Small intestine (tissue), 7 donors: ENCODE data around the gene FNIP1. TPM values are rescaled to one million over a fixed set of nuclear protein-coding genes. Genes with fewer than 3 reads are reported as not detected.
"Not testable (repeated sequence)": the region's sequence is repeated elsewhere in the genome, so short reads cannot be mapped to it uniquely, and the experiment has no call there.

Source experiments
- DNase-seq, 2 donors: peaks; one replicate each; pipeline versions ENCODE4 v3.0.0 to v3.0.0-alpha.2; 2013
- FAIRE-seq: peaks from 2 replicates; lab custom pipeline; 2012; peaks lifted over from hg19 to GRCh38; lab: Jason Lieb, UNC
- H3K27ac ChIP-seq, 3 donors: one replicate each; pipeline ENCODE4 v1.5.1; 2013; ENCODE audit warnings: low read length in 2 of 3, mild to moderate bottlenecking in 2 of 3, control low read depth in 1 of 3, inconsistent platforms in 1 of 3, low read depth in 1 of 3, moderate library complexity in 1 of 3
- H3K27me3 ChIP-seq, 3 donors: one replicate each; pipeline ENCODE4 v1.6.1; 2013; ENCODE audit warnings: low read length in 3 of 3, inconsistent platforms in 1 of 3; ENCODE audit not compliant: control insufficient read depth in 3 of 3, insufficient read depth in 3 of 3
- H3K36me3 ChIP-seq, 3 donors: one replicate each; pipeline ENCODE4 v1.6.1; 2013; ENCODE audit warnings: low read length in 3 of 3, inconsistent platforms in 1 of 3, low read depth in 1 of 3, mild to moderate bottlenecking in 1 of 3, moderate library complexity in 1 of 3; ENCODE audit not compliant: control insufficient read depth in 3 of 3, insufficient read depth in 2 of 3
- H3K4me1 ChIP-seq, 3 donors: one replicate each; pipeline ENCODE4 v1.6.1; 2013; ENCODE audit warnings: low read length in 2 of 3, inconsistent platforms in 1 of 3, low read depth in 1 of 3, mild to moderate bottlenecking in 1 of 3, moderate library complexity in 1 of 3; ENCODE audit not compliant: control insufficient read depth in 3 of 3, insufficient read depth in 2 of 3
- H3K4me3 ChIP-seq, 3 donors: one replicate each; pipeline ENCODE4 v1.5.1; 2013; ENCODE audit warnings: low read length in 3 of 3, control low read depth in 1 of 3, inconsistent platforms in 1 of 3, low read depth in 1 of 3, mild to moderate bottlenecking in 1 of 3, moderate library complexity in 1 of 3
- H3K9me3 ChIP-seq, 2 donors: one replicate each; pipeline ENCODE4 v1.6.1; 2013; ENCODE audit warnings: low read depth in 1 of 2, low read length in 1 of 2; ENCODE audit not compliant: control insufficient read depth in 2 of 2, insufficient read depth in 1 of 2
- WGBS, 3 donors: extraction: QIAGEN DNeasy Blood & Tissue Kit; methylation state at CpG; one replicate each; pipeline ENCODE4 v1.1.7; 2013; 5-methylcytosine and 5-hydroxymethylcytosine counted together
- polyA plus RNA-seq, 4 donors: library from polyadenylated mRNA; stranded (reverse) in 3 of 4; unstranded in 1 of 4; fragments of 200-250 nt in 3 of 4; fragments of 120-200 nt in 1 of 4; gene quantifications; one replicate each; pipeline versions ENCODE4 v1.2.1 to v1.2.3, GENCODE V29; 2013
- donor health status: healthy with polysubstance abuse.
- donor health status: control.
- donor health status: control.
- donor health status: Bipolar disorder and iron deficiency.
- donor health status: healthy.

The FNIP1 gene
- polyA plus RNA-seq, 4 donors = 4.7 to 21.9 (median 5.7) TPM

DNA sequence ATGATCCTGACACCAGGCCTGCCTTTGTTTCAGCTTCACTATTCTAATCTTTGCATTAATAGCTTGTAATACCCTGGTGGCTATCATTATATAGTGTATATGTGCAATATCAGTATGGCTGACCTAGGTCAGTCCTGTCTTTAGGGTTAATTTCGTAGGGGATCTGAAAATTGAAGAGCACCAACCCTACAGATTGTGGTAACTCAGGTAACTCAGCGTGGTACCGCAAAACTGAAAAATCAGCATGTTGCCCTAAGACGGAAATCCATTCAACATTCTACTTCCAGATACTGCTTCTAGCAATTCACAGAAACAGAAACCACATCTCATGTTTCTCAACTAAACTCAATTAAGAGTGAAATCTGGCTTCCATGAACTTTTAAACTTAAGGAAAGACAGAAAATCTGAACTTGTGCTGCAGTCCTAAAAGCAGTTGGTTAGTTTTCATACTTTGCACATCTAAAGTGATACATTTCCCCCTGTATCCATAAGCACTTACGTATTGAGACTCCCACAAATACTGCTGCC lies 78.3 kb downstream of the FNIP1 start:
- Histone ChIP-seq H3K27ac (no peak overlapping the region), H3K9me3 (no peaks in the 10 kb centered on the region), H3K27me3 (no peaks in the 10 kb centered on the region), H3K4me3 (no peak overlapping the region), H3K4me1 (no peaks in the 10 kb centered on the region), H3K36me3 (peaks cover 0 to 13% (median 4%) of the 10 kb centered on the region in 3 donors)
- FAIRE-seq (no peak), DNase-seq (no peak)
- WGBS, 3 donors = 93 to 97% (median 96%) methylated on average over 5 of the region's 5 CpGs

DNA sequence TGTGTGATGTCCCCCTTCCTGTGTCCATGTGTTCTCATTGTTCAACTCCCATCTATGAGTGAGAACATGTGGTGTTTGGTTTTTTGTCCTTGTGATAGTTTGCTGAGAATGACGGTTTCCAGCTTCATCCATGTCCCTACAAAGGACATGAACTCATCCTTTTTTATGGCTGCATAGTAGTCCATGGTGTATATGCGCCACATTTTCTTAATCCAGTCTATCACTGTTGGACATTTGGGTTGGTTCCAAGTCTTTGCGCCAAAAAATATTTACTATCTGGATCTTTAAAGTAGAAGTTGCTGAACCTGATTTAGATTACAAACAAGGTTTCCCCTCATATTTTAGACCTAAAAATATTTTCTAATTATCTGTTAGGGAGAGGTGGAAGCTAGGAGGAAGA lies 79.7 kb downstream of the FNIP1 start:
- H3K4me1 ChIP-seq, H3K27me3 ChIP-seq, H3K4me3 ChIP-seq, DNase-seq, H3K27ac ChIP-seq, FAIRE-seq, H3K9me3 ChIP-seq: not testable (repeated sequence)
- H3K36me3 ChIP-seq = peaks cover 0 to 19% (median 5%) of the 10 kb centered on the region in 3 donors
- WGBS, 3 donors = 93 to 99% (median 97%) methylated on average over 3 of the region's 3 CpGs

DNA sequence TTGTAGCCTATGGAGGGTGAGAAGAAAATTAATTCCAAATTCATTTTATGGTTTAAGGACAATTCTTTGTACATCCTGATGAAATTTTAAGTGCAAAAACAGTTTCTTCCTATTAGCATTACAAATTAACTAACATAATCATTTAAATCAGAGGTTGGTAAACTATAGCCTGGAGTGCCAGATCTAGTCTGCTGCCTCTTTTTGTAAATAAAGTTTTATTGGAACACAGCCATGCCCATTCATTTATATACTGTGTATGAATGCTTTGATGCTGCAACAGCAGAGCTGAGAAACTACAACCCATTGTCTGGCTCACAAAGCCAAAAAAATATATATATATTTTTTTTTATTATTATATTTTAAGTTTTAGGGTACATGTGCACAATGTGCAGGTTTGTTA lies 80.2 kb downstream of the FNIP1 start:
- no peak overlapping the region for H3K4me3 ChIP-seq
- H3K4me1 ChIP-seq = no peaks in the 10 kb centered on the region
- DNase-seq (no peak), FAIRE-seq (no peak)
- H3K9me3 ChIP-seq = no peaks in the 10 kb centered on the region
- H3K27me3 ChIP-seq = no peaks in the 10 kb centered on the region
- H3K27ac ChIP-seq = no peak overlapping the region
- peaks cover 0 to 19% (median 5%) of the 10 kb centered on the region in 3 donors for H3K36me3 ChIP-seq

DNA sequence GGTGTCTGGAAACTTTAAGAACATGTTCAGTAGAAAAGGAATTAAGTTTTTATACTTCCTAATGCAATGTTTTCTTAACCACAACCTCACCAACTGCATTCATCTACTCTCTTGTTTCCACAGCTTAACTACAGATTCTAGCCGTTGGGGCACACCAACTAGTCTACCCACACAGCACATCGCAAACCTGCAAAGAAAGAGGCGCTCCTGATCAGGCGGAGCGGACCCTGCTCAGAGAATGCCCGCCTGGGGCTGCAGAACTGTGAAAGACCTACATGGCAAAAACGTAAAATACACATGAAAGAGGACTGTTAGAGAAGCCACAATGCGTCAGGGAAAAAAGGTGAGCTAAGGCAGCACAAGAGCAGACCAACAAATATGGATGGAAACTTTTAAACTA lies 86.4 kb downstream of the FNIP1 start:
- H3K36me3 ChIP-seq = peaks cover 2 to 17% (median 11%) of the 10 kb centered on the region in 3 donors
- no peak for DNase-seq
- WGBS, 3 donors = 91 to 95% (median 93%) methylated on average over 8 of the region's 8 CpGs
- H3K27me3 ChIP-seq = no peaks in the 10 kb centered on the region
- no peak overlapping the region for H3K27ac ChIP-seq
- H3K4me3 ChIP-seq = no peak overlapping the region
- no peaks in the 10 kb centered on the region for H3K9me3 ChIP-seq
- H3K4me1 ChIP-seq = no peaks in the 10 kb centered on the region
- no peak for FAIRE-seq

DNA sequence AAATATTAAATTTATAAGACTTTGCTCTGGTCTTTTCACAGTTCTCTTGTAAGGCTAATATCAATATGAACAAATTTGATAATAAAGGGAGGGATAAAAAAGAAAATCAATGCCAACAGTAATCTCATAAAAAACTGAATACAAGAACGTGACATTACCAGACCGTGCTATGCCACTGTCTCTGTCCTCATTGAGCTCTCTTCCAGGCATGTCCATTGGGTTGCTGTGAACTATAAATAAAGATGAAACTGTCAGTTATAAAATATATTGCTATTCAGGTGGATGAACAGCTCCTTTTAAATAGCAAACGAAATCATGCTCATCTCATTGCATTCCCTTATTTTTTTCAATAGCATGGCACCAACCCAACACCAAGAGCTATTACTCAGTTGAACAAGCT lies 87.8 kb downstream of the FNIP1 start:
- H3K9me3 ChIP-seq = no peaks in the 10 kb centered on the region
- no peaks in the 10 kb centered on the region for H3K27me3 ChIP-seq
- H3K4me1 ChIP-seq = no peaks in the 10 kb centered on the region
- 92 to 95% (median 93%) methylated on average over 3 of the region's 3 CpGs for WGBS, 3 donors
- H3K36me3 ChIP-seq = peaks cover 2 to 17% (median 11%) of the 10 kb centered on the region in 3 donors
- no peak for FAIRE-seq
- H3K4me3 ChIP-seq = no peak overlapping the region
- DNase-seq = no peak
- H3K27ac ChIP-seq = no peak overlapping the region

DNA sequence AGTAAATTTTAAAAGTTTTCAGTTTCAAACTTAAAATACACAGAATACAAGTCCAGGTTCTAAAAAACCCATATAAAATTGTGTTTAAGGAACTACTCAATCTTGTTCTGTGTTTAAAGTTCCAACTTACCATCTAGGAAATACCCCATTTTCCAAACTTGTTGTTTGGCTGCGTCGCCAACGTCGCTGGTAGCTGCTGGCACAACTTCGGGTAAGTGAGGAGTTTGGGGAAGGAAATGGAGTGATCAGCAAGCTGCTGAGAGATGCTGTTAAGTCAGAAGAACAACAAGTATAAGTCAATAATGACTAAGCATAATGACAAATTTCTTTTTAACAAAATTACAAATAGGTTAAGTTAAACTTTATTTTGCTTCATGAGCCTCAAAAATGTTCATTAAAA lies 90.5 kb downstream of the FNIP1 start:
- Histone ChIP-seq H3K27ac (no peak overlapping the region), H3K4me1 (no peaks in the 10 kb centered on the region), H3K36me3 (peaks cover 6 to 22% (median 14%) of the 10 kb centered on the region in 3 donors), H3K9me3 (no peaks in the 10 kb centered on the region), H3K27me3 (no peaks in the 10 kb centered on the region), H3K4me3 (no peak overlapping the region)
- DNase-seq (no peak), FAIRE-seq (no peak)
- 85 to 94% (median 93%) methylated on average over 5 of the region's 5 CpGs for WGBS, 3 donors

DNA sequence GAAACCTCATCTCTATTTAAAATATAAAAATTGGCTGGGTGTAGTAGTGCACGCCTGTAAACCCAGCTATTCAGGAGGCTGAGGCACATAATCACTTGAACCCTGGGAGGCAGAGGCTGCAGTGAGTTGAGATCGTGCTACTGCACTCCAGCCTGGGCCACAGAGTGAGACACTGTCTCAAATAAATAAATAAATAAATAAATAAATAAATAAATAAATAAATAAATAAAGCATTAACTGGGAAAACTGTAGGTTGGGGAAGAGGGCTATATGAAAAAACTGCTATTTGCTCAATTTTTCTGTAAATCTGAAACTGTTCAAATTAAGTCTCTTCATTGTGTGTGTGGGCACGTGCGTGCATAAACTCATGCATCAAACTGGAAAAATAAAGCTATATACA lies 101.9 kb downstream of the FNIP1 start:
- DNase-seq (no peak), FAIRE-seq (no peak)
- H3K36me3 ChIP-seq = peaks cover 0 to 19% (median 5%) of the 10 kb centered on the region in 3 donors
- no peak overlapping the region for H3K4me3 ChIP-seq
- no peak overlapping the region for H3K27ac ChIP-seq
- WGBS, 3 donors = 97 to 98% (median 97%) methylated on average over 4 of the region's 4 CpGs
- no peaks in the 10 kb centered on the region for H3K4me1 ChIP-seq
- no peaks in the 10 kb centered on the region for H3K27me3 ChIP-seq
- peaks cover 0 to 3% of the 10 kb centered on the region in 2 donors for H3K9me3 ChIP-seq

DNA sequence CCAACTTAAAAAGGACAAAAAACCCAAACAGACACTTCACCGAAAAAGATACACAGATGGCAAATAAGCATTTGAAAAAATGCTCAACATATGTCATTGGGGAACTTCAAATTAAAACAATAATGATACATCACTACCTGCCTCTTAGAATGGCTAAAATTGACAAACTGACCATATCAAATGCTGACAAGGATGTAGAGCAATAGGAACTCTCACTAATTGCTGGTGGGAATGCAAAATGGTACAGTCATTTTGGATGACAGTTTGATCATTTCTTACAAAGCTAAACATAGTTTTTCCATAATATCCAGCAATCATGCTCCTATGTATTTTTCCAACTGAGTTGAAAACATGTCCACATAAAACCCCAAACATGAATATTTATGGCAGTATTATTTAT lies 102.9 kb downstream of the FNIP1 start:
- peaks cover 0 to 14% (median 5%) of the 10 kb centered on the region in 3 donors for H3K36me3 ChIP-seq
- no peak overlapping the region for H3K27ac ChIP-seq
- no peak overlapping the region for H3K4me3 ChIP-seq
- FAIRE-seq (no peak), DNase-seq (no peak)
- H3K4me1 ChIP-seq = no peaks in the 10 kb centered on the region
- 93 to 97% (median 94%) methylated on average over 1 of the region's 1 CpG for WGBS, 3 donors
- no peaks in the 10 kb centered on the region for H3K27me3 ChIP-seq
- peaks cover 0 to 3% of the 10 kb centered on the region in 2 donors for H3K9me3 ChIP-seq
